A549 (cell line): ENCODE measurements around the gene GAL3ST1. TPM values are rescaled to one million over a fixed set of nuclear protein-coding genes. Genes with fewer than 3 reads are reported as not detected.
"Not testable (repeated sequence)": the region's sequence is repeated elsewhere in the genome, so short reads cannot be mapped to it uniquely, and the experiment has no call there.

Experiments
- ATAC-seq, 2 experiments: fragments of 200-7000 bp in 1 of 2; fragments of >200 bp in 1 of 2; cut with Nextera tagmentation in 1 of 2; cut with Tn5 transposase in 1 of 2; 3 replicates each; pipeline versions ENCODE4 v1.8.0 to v1.9.1; 2018 to 2020; ENCODE audit warnings: mild to moderate bottlenecking in 1 of 2, moderate library complexity in 1 of 2
- CTCF ChIA-PET: fragments of 300-600 bp; sonication (Branson Sonifier 250); formaldehyde crosslinking; extraction: SDS; loops from one replicate; lab custom pipeline; 2021; ENCODE audit warnings: antibody characterized with exemption, inconsistent platforms; lab: Yijun Ruan, JAX
- POLR2A ChIA-PET: fragments of 350-600 bp; formaldehyde crosslinking; extraction: SDS; loops from one replicate; lab custom pipeline; 2021; ENCODE audit warnings: antibody characterized with exemption, inconsistent platforms; lab: Yijun Ruan, JAX
- DNase-seq, 2 experiments: peaks; one replicate each; pipeline versions ENCODE4 v3.0.0 to v3.0.0-alpha.2; 2011 to 2016; ENCODE audit warnings: low read depth in 1 of 2, low spot score in 1 of 2
- FAIRE-seq: peaks from 2 replicates; lab custom pipeline; 2011; peaks lifted over from hg19 to GRCh38; lab: Jason Lieb, UNC
- H3K27ac ChIP-seq, 2 experiments: fragments of >200 bp; sonication (Bioruptor Twin); formaldehyde crosslinking; 3 replicates each; pipeline ENCODE4 v1.5.1; 2016 to 2017
- H3K4me1 ChIP-seq: fragments of >200 bp; sonication (Bioruptor Twin); formaldehyde crosslinking; 3 replicates; pipeline ENCODE4 v1.6.1; 2016
- H3K4me2 ChIP-seq: fragments of >200 bp; sonication (Bioruptor Twin); formaldehyde crosslinking; 3 replicates; pipeline ENCODE4 v1.6.1; 2016
- H3K4me3 ChIP-seq: fragments of >200 bp; sonication (Bioruptor Twin); formaldehyde crosslinking; 3 replicates; pipeline ENCODE4 v1.5.1; 2016
- H3K9me3 ChIP-seq: fragments of >200 bp; sonication (Bioruptor Twin); formaldehyde crosslinking; 3 replicates; pipeline ENCODE4 v1.6.1; 2016
- CEBPB ChIP-seq, 2 experiments: fragments of >200 bp in 1 of 2; sonication (Bioruptor Twin) in 1 of 2; formaldehyde crosslinking in 1 of 2; IDR thresholded peaks; 2 replicates each; pipeline ENCODE4 v1.6.1; 2012 to 2016
- EHF ChIP-seq: fragments of 250-450 bp; sonication (Bioruptor Pico); IDR thresholded peaks from 2 replicates; pipeline ENCODE4 v1.5.0; 2020; ENCODE audit warnings: mild to moderate bottlenecking
- ESRRA ChIP-seq: fragments of 150-350 bp; IDR thresholded peaks from 2 replicates; pipeline ENCODE4 v1.6.1; 2014; ENCODE audit warnings: mild to moderate bottlenecking, low read length, borderline replicate concordance
- FOSB ChIP-seq: fragments of 250-450 bp; sonication (Bioruptor Pico); IDR thresholded peaks from 2 replicates; pipeline ENCODE4 v1.5.0; 2020; ENCODE audit warnings: mild to moderate bottlenecking, moderate library complexity
- HDAC2 ChIP-seq: fragments of 200-600 bp; sonication (generic); IDR thresholded peaks from 2 replicates; pipeline ENCODE4 v1.6.1; 2016
- HOXA7 ChIP-seq: fragments of 250-450 bp; sonication (Bioruptor Pico); IDR thresholded peaks from 2 replicates; pipeline ENCODE4 v1.5.0; 2020; ENCODE audit warnings: mild to moderate bottlenecking, moderate library complexity
- HOXB5 ChIP-seq: fragments of 250-450 bp; sonication (Bioruptor Pico); IDR thresholded peaks from 2 replicates; pipeline ENCODE4 v1.5.0; 2020; ENCODE audit warnings: mild to moderate bottlenecking, moderate library complexity
- JUN ChIP-seq, 2 experiments: fragments of >200 bp; sonication (Bioruptor Twin); formaldehyde crosslinking; IDR thresholded peaks; 2 replicates in 1 of 2; 3 replicates in 1 of 2; pipeline ENCODE4 v1.6.1; 2016 to 2017
- MAFK ChIP-seq: fragments of 450-650 bp; IDR thresholded peaks from 2 replicates; pipeline ENCODE4 v1.6.1; 2014; ENCODE audit not compliant: partially characterized antibody
- PHF8 ChIP-seq: fragments of 200-600 bp; sonication (generic); IDR thresholded peaks from 2 replicates; pipeline ENCODE4 v1.6.1; 2016; ENCODE audit warnings: low read depth, mild to moderate bottlenecking, antibody characterized with exemption, moderate library complexity, borderline replicate concordance
- RARB ChIP-seq: fragments of 250-450 bp; sonication (Bioruptor Pico); IDR thresholded peaks from 2 replicates; pipeline ENCODE4 v1.8.0; 2021; ENCODE audit warnings: mild to moderate bottlenecking, moderate library complexity
- TP53 ChIP-seq: fragments of 250-450 bp; sonication (Bioruptor Pico); IDR thresholded peaks from 2 replicates; pipeline ENCODE4 v1.5.0; 2021; ENCODE audit warnings: mild to moderate bottlenecking, moderate library complexity
- ZFP36 ChIP-seq: fragments of 450-650 bp; IDR thresholded peaks from 2 replicates; pipeline ENCODE4 v1.6.1; 2014; ENCODE audit warnings: borderline replicate concordance; ENCODE audit not compliant: partially characterized antibody
- WGBS: methylation state at CpG from one replicate; pipeline ENCODE4 v1.1.6; 2017; ENCODE audit errors: missing lambda C conversion rate; 5-methylcytosine and 5-hydroxymethylcytosine counted together
- polyA minus RNA-seq: library from RNA; depleted of rRNA, polyadenylated mRNA; stranded (reverse); fragments of >200 nt; gene quantifications from 2 replicates; pipeline ENCODE4 v1.2.3, GENCODE V29; 2011; rRNA and poly(A)+ RNA removed
- polyA plus RNA-seq, 4 experiments: library from polyadenylated mRNA; depleted of rRNA in 3 of 4; stranded (reverse); fragments of >200 nt; fragmentation: RNase III in 1 of 4; extraction: RNeasy Plus Mini Kit Qiagen cat#74134 plus additional on column Dnase treatment in 1 of 4; gene quantifications; 2 replicates in 3 of 4; 3 replicates in 1 of 4; pipeline ENCODE4 v1.2.3, GENCODE V29; 2011 to 2017
- TF ChIP-seq, protein P1 (sequence below): fragments of 150-350 bp; IDR thresholded peaks from 2 replicates; pipeline ENCODE4 v1.6.1; 2014; ENCODE audit warnings: low read depth, mild to moderate bottlenecking, low read length

The GAL3ST1 gene, protein sequence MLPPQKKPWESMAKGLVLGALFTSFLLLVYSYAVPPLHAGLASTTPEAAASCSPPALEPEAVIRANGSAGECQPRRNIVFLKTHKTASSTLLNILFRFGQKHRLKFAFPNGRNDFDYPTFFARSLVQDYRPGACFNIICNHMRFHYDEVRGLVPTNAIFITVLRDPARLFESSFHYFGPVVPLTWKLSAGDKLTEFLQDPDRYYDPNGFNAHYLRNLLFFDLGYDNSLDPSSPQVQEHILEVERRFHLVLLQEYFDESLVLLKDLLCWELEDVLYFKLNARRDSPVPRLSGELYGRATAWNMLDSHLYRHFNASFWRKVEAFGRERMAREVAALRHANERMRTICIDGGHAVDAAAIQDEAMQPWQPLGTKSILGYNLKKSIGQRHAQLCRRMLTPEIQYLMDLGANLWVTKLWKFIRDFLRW
- polyA plus RNA-seq (2011; rRNA removed) (8.7 and 10.8 TPM in 2 replicates), polyA plus RNA-seq (2017; fragmentation: RNase III; extraction: RNeasy Plus Mini Kit Qiagen cat#74134 plus additional on column Dnase treatment) (10.4 to 14.0 TPM (median 12.5 TPM) in 3 replicates), polyA minus RNA-seq (3.7 and 7.6 TPM in 2 replicates)
- polyA plus RNA-seq (2012; cell fraction: cytosol; rRNA removed) = 22.6 and 33.3 TPM in 2 replicates
- 26.5 and 45.0 TPM in 2 replicates for polyA plus RNA-seq (2012; cell fraction: nucleus; rRNA removed)

DNA sequence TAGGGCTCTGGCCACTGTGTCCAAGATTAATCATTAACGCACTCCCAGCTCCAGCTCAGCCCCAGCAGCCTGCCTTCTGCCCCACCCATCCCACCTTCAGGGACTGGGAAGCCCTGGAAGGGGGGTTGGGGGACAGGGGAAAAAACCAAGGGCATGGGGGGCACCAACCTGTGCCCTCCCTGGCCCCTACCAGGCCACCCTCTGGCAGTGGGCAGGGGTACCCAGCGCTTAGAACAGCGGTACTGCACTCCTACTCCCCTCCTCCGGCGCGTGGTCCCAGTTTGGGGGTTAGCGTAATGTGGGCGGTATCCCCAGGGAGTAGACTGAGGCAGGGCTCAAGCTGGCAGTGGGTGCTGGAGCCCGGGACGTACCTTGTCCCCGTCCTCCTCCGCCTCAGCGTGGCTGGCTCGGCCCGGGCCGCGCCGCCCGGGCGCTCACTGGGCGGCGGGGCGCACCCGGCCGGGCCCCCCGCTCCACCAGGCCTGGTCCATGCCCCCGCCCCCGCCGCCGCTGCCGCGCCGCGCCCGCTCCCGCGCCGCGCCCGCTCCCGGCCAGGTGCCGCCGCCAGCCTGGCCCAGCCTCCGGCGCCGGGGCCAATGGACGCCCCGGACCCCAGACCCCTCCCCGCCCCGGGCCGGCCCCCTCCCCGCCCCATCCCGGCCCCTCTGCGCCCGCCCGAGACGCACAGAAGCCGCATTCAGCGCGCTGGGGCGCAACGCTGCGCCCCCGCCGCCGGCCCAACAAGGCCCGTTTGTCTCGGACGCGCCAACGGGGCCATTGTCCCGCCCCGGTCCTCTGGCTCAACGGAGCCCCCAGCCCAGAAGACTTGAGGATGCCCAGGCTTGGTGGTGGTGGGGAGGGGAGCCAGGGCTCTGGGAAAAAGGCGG lies at the start of gene GAL3ST1:
TSS of gene GAL3ST1 (minus strand) at position 571 of the 887 bp plus-strand sequence. CDS start 17,273 bp downstream, outside the sequence.
- Histone ChIP-seq H3K9me3 (no peaks in the 10 kb centered on the region), H3K4me3 (peak within 1 kb of the TSS; percentile 56), H3K4me1 (peaks cover 38% of the 10 kb centered on the region), H3K4me2 (peak within 1 kb of the TSS; percentile 99), H3K27ac (peak within 1 kb of the TSS; percentile 98)
- peak; percentile 58 to 66 for DNase-seq
- ChIA-PET CTCF (no interaction called here), POLR2A (interaction anchor here (1.5 kb wide), 1 partner anchor 11 kb away, joined by 4 read pairs; no protein-coding TSS in a partner anchor)
- FAIRE-seq = no peak
- 10% methylated on average over 17 of the region's 75 CpGs for WGBS
- ATAC-seq = peak; percentile 62 to 79
- TF ChIP-seq ZFP36 (no peak), HDAC2 (no peak), JUN (IDR thresholded peaks at IDR 0.05) (no peak), TP53 (CRISPR knock-in tag) (no peak), FOSB (CRISPR knock-in tag) (no peak), CEBPB (IDR thresholded peaks at IDR 0.05) (no peak), ESRRA (no peak), EHF (CRISPR knock-in tag) (no peak)

DNA sequence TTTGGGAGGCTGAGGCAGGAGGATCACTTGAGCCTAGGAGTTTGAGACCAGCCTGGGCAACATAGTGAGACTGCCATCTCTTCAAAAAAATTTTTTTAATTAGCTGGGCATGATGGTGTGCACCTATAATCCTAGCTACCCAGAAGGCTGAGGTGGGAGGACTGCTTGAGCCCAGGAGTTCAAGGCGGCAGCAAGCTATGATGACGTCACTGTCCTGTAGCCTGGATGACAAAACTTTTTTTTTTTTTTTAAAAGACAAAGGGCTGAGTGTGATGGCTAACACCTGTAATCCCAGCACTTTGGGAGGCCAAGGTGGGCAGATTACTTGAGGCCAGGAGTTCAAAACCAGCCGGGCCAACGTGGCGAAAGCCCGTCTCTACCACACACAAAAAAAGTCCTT lies 45.4 kb upstream of the GAL3ST1 start:
- not testable (repeated sequence) for ATAC-seq, H3K27ac ChIP-seq, H3K9me3 ChIP-seq, FAIRE-seq, H3K4me3 ChIP-seq, DNase-seq, H3K4me1 ChIP-seq, H3K4me2 ChIP-seq
- CTCF ChIA-PET = interaction anchor here (0.9 to 1.6 kb wide), 3 partner anchors 14 to 300 kb away, joined by 3 to 4 read pairs (median 4); no protein-coding TSS in a partner anchor
- POLR2A ChIA-PET = interaction anchor here (0.5 kb wide), 1 partner anchor 168 kb away, joined by 3 read pairs; no protein-coding TSS in a partner anchor
- WGBS = 94% methylated on average over 6 of the region's 6 CpGs

DNA sequence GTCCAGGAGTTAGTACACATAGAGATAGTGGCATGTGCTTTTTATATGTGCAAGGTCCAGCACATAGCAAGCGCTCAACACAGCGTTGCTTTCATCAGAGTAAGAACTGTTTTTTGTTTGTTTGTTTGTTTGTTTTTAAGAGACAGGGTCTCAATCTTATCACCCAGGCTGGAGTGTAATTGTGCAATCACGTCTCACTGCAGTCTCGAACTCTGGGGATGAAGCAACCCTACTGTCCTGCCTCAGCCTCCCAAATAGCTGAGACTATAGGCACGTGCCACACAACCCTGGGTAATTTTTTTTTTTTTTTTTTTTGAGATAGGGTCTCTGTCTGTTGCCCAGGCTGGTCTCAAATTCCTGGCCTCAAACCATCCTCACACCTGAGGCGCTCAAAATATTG lies 43.4 kb upstream of the GAL3ST1 start:
- Histone ChIP-seq H3K9me3 (no peaks in the 10 kb centered on the region), H3K27ac (no peak overlapping the region), H3K4me1 (no peaks in the 10 kb centered on the region), H3K4me3 (no peak overlapping the region), H3K4me2 (no peak overlapping the region)
- ChIA-PET CTCF (interaction anchor here (2.1 to 2.3 kb wide), 2 partner anchors 9 to 138 kb away, joined by 5 to 7 read pairs; no protein-coding TSS in a partner anchor), POLR2A (no interaction called here)
- no peak for TF ChIP-seq HOXA7 (CRISPR knock-in tag)
- whole genome bisulfite sequencing = 79% methylated on average over 6 of the region's 6 CpGs
- DNase-seq (no peak), FAIRE-seq (no peak), ATAC-seq (no peak)

DNA sequence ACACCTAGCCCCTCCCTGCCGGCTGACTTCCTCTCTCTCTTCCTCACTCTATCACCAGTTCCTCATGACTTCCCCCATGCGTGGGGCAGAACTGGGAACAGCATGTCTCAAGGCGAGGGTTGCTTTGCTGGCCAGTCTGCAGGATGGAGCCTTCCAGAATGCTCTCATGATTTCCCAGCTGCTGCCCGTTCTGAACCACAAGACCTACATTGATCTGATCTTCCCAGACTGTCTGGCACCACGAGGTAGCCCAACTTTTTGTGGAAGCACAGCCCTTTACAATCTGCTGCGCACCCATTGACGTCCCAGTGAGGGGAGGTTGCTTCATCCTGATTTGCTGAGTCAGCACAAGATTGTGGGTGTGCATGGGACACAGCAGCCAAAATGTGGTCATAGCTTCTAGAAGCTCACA lies 41.1 kb upstream of the GAL3ST1 start:
- no peak for ATAC-seq
- ChIA-PET CTCF (interaction anchor here (1.1 to 2.8 kb wide), 4 partner anchors 10 to 140 kb away, joined by 3 to 7 read pairs (median 6); no protein-coding TSS in a partner anchor), POLR2A (no interaction called here)
- Histone ChIP-seq H3K27ac (no peak overlapping the region), H3K4me2 (no peak overlapping the region), H3K9me3 (no peaks in the 10 kb centered on the region), H3K4me3 (no peak overlapping the region), H3K4me1 (no peaks in the 10 kb centered on the region)
- no peak for DNase-seq
- TF ChIP-seq HOXB5 (CRISPR knock-in tag) = no peak
- TF ChIP-seq PHF8 = no peak
- no peak for TF ChIP-seq RARB (CRISPR knock-in tag)
- no peak for TF ChIP-seq HOXA7 (CRISPR knock-in tag)
- TF ChIP-seq, protein P1, sequence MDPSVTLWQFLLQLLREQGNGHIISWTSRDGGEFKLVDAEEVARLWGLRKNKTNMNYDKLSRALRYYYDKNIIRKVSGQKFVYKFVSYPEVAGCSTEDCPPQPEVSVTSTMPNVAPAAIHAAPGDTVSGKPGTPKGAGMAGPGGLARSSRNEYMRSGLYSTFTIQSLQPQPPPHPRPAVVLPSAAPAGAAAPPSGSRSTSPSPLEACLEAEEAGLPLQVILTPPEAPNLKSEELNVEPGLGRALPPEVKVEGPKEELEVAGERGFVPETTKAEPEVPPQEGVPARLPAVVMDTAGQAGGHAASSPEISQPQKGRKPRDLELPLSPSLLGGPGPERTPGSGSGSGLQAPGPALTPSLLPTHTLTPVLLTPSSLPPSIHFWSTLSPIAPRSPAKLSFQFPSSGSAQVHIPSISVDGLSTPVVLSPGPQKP = no peak
- TF ChIP-seq MAFK = peak; percentile 98
- 68% methylated on average over 7 of the region's 7 CpGs for WGBS
- no peak for FAIRE-seq
